Measurements from ENCODE around the gene IL4I1. TPM values are rescaled to one million over a fixed set of nuclear protein-coding genes. Genes with fewer than 3 reads are reported as not detected.

IL4I1 gene
- total and polyA plus RNA-seq, 2 of the 8 experiments (the other 6 are each of a cell fraction or from before 2014, with no cell fraction given), result 0.41 to 0.76 TPM

DNA sequence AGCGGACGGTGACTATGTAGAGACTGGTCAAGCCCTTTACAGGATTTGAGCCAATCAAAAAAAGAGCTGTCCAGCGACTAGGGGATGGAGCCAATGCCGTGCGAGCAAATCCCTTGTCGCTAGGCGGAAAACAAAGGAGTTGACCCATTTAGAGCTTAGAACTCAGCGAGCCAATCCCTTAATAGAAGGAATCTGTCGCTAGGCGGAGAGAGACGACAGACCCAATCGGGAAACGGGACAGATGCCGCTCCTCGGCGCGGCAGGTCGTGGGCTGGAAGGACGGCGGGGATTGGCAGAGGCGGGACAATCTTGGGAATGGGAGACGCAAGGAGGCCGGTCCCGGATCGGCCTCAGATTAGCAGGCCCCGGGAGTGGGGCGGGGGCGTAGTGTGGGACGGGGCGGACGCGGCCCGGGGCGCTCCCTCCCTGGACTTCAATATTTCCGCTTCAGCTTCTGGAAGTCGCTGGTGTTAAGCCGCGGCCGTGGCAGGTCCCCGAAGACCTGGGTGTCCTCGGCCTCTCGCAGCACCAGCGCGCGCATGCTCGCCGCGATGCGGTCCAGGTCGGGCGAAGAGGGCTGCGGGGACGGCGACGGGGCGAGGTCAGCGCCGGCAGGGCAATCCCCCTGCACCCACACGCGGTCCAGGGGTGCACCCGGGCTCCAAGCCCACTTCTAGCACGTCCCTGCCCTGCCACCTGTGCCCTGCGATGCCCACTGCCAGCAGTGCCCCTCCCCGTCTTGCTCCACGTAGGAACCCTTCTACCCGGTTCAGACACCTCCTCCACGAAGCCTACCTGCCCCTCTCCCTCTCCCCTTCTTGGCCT is 27.0 kb downstream of the IL4I1 start (continued):
- TF ChIP-seq POLR2AphosphoS5 (IDR thresholded peaks at IDR 0.05; ENCODE audit: low read depth, low read length) (0 out of 2 replicates have a peak, but pooled peaks have one; percentile 44), CREB1 (IDR thresholded peaks at IDR 0.05) (peak; percentile 83), CEBPB (IDR thresholded peaks at IDR 0.05; ENCODE audit: low read depth, low read length) (no peak), NRF1 (IDR thresholded peaks at IDR 0.05; ENCODE audit: low read depth, low read length) (peak; percentile 27; the same call in 1 of the 2 replicates), RNF2 (IDR thresholded peaks at IDR 0.05; ENCODE audit: borderline replicate concordance, low read depth, low read length, missing control alignments, poor library complexity, severe bottlenecking) (no peak), FOSL1 (IDR thresholded peaks at IDR 0.05; ENCODE audit: insufficient read depth, low read depth, low read length) (no peak), ASH2L (IDR thresholded peaks at IDR 0.05; ENCODE audit: low read length) (peak; percentile 40), SRF (IDR thresholded peaks at IDR 0.05; ENCODE audit: low read depth, low read length) (no peak), TAF1 (IDR thresholded peaks at IDR 0.05; ENCODE audit: low read depth, low read length) (peak; percentile 77)
- TF ChIP-seq, protein P1, sequence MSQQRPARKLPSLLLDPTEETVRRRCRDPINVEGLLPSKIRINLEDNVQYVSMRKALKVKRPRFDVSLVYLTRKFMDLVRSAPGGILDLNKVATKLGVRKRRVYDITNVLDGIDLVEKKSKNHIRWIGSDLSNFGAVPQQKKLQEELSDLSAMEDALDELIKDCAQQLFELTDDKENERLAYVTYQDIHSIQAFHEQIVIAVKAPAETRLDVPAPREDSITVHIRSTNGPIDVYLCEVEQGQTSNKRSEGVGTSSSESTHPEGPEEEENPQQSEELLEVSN (IDR thresholded peaks at IDR 0.05), result peak; percentile 63; the same call in 1 of the 2 replicates
- TF ChIP-seq, protein P2, sequence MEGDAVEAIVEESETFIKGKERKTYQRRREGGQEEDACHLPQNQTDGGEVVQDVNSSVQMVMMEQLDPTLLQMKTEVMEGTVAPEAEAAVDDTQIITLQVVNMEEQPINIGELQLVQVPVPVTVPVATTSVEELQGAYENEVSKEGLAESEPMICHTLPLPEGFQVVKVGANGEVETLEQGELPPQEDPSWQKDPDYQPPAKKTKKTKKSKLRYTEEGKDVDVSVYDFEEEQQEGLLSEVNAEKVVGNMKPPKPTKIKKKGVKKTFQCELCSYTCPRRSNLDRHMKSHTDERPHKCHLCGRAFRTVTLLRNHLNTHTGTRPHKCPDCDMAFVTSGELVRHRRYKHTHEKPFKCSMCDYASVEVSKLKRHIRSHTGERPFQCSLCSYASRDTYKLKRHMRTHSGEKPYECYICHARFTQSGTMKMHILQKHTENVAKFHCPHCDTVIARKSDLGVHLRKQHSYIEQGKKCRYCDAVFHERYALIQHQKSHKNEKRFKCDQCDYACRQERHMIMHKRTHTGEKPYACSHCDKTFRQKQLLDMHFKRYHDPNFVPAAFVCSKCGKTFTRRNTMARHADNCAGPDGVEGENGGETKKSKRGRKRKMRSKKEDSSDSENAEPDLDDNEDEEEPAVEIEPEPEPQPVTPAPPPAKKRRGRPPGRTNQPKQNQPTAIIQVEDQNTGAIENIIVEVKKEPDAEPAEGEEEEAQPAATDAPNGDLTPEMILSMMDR (IDR thresholded peaks at IDR 0.05; ENCODE audit: control extremely low read depth in 1 of 3, insufficient read depth in 1 of 3, low read depth in 1 of 3, low read length in 3 of 3), result no peak

All from H1 (cell line).